ACC112 (cell line): ENCODE measurements around the gene MYMK.
A peak's percentile ranks its signal among the peaks of the same experiment; 100 is the strongest.
"Not testable (repeated sequence)": the region's sequence is repeated elsewhere in the genome, so short reads cannot be mapped to it uniquely, and the experiment has no call there.

Source experiments
- H2AFZ ChIP-seq: fragments of 200-600 bp; sonication (generic); one replicate; pipeline ENCODE4 v1.6.0; 2017; ENCODE audit warnings: antibody characterized with exemption, low read length; ENCODE audit not compliant: unreplicated experiment
- H3K27ac ChIP-seq: fragments of 200-600 bp; sonication (generic); 2 replicates; pipeline ENCODE4 v1.5.1; 2014; ENCODE audit warnings: low read depth, mild to moderate bottlenecking, antibody characterized with exemption, low read length, moderate library complexity
- H3K27me3 ChIP-seq: fragments of 200-600 bp; sonication (generic); 2 replicates; pipeline ENCODE4 v1.6.1; 2014; ENCODE audit warnings: mild to moderate bottlenecking, antibody characterized with exemption, low read length, moderate library complexity, mixed read lengths; ENCODE audit not compliant: insufficient read depth
- H3K36me3 ChIP-seq: fragments of 200-600 bp; sonication (generic); 2 replicates; pipeline ENCODE4 v1.6.1; 2016; ENCODE audit warnings: mild to moderate bottlenecking, antibody characterized with exemption, low read length, moderate library complexity, mixed read lengths; ENCODE audit not compliant: insufficient read depth
- H3K4me1 ChIP-seq: fragments of 200-600 bp; sonication (generic); one replicate; pipeline ENCODE4 v1.6.1; 2016; ENCODE audit warnings: low read length, mixed read lengths; ENCODE audit not compliant: insufficient read depth, unreplicated experiment, control insufficient read depth
- H3K4me3 ChIP-seq: fragments of 200-600 bp; sonication (generic); 2 replicates; pipeline ENCODE4 v1.5.1; 2014; ENCODE audit warnings: mild to moderate bottlenecking, low read depth, low read length
- H3K79me2 ChIP-seq: fragments of 200-600 bp; sonication (generic); one replicate; pipeline ENCODE4 v1.6.0; 2016; ENCODE audit warnings: low read length; ENCODE audit not compliant: control insufficient read depth, unreplicated experiment, insufficient read depth

Gene MYMK

DNA sequence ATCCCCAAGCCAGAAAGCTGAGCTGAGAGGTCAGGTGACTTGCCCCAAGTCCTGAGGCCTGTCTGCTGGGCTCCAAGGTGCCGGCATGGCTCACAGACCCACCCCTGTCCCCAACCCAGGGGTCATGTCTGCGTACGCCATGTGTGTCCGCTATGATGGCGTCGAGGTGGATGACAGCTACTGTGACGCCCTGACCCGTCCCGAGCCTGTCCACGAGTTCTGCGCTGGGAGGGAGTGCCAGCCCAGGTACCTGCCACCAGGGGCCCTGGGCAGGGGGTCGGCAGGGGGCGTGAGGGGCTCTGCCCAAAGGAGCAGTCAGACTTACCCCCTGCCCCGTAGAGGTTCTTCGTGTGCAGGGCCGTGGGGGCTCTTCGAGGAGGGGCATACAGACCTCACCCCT, 42.1 kb upstream of the MYMK start:
- no peaks in the 10 kb centered on the region for H3K36me3 ChIP-seq
- H2AFZ ChIP-seq, result no peak overlapping the region
- no peaks in the 10 kb centered on the region for H3K79me2 ChIP-seq
- H3K27me3 ChIP-seq, result peaks cover 12% of the 10 kb centered on the region
- no peak overlapping the region for H3K4me3 ChIP-seq
- no peak overlapping the region for H3K27ac ChIP-seq
- peaks cover 7% of the 10 kb centered on the region for H3K4me1 ChIP-seq

GRCh38 chr9:133566382-133566781, 41.6 kb upstream of the MYMK start:
- H3K4me3 ChIP-seq, result no peak overlapping the region

GRCh38 chr9:133564451-133565116, 39.8 kb upstream of the MYMK start:
- Histone ChIP-seq H3K36me3 (no peaks in the 10 kb centered on the region), H3K4me1 (peaks cover 7% of the 10 kb centered on the region), H3K27ac (no peak overlapping the region), H2AFZ (no peak overlapping the region), H3K79me2 (no peaks in the 10 kb centered on the region), H3K27me3 (peaks cover 12% of the 10 kb centered on the region), H3K4me3 (no peak overlapping the region)

More at GRCh38 chr9:133566382-133566781, 41.6 kb upstream of the MYMK start:
- peaks cover 12% of the 10 kb centered on the region for H3K27me3 ChIP-seq
- no peak overlapping the region for H3K27ac ChIP-seq
- no peaks in the 10 kb centered on the region for H3K79me2 ChIP-seq
- H2AFZ ChIP-seq, result no peak overlapping the region
- no peaks in the 10 kb centered on the region for H3K36me3 ChIP-seq
- H3K4me1 ChIP-seq, result peaks cover 7% of the 10 kb centered on the region

DNA sequence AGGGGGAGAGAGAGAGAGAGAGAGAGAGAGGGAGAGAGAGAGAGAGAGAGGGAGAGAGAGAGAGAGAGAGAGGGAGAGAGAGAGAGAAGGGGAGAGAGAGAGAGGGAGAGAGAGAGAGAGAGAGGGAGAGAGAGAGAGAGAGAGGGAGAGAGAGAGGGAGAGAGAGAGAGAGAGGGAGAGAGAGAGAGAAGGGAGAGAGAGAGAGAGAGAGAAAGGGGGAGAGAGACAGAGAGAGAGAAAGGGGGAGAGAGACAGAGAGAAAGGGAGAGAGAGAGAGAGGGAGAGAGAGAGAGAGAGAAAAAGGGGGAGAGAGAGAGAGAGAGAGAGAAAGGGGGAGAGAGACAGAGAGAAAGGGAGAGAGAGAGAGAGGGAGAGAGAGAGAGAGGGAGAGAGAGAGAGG, 39.1 kb upstream of the MYMK start:
- peaks cover 11% of the 10 kb centered on the region for H3K4me1 ChIP-seq
- H2AFZ ChIP-seq, H3K36me3 ChIP-seq, H3K27ac ChIP-seq, H3K4me3 ChIP-seq, H3K79me2 ChIP-seq: not testable (repeated sequence)
- peaks cover 12% of the 10 kb centered on the region for H3K27me3 ChIP-seq

- H2AFZ ChIP-seq, result no peak overlapping the region
- H3K79me2 ChIP-seq, result no peaks in the 10 kb centered on the region
- peaks cover 16% of the 10 kb centered on the region for H3K4me1 ChIP-seq
- no peak overlapping the region for H3K27ac ChIP-seq
- no peak overlapping the region for H3K4me3 ChIP-seq
- peaks cover 12% of the 10 kb centered on the region for H3K27me3 ChIP-seq
- no peaks in the 10 kb centered on the region for H3K36me3 ChIP-seq
Measured at GRCh38 chr9:133563291-133563796, 38.6 kb upstream of the MYMK start.

DNA sequence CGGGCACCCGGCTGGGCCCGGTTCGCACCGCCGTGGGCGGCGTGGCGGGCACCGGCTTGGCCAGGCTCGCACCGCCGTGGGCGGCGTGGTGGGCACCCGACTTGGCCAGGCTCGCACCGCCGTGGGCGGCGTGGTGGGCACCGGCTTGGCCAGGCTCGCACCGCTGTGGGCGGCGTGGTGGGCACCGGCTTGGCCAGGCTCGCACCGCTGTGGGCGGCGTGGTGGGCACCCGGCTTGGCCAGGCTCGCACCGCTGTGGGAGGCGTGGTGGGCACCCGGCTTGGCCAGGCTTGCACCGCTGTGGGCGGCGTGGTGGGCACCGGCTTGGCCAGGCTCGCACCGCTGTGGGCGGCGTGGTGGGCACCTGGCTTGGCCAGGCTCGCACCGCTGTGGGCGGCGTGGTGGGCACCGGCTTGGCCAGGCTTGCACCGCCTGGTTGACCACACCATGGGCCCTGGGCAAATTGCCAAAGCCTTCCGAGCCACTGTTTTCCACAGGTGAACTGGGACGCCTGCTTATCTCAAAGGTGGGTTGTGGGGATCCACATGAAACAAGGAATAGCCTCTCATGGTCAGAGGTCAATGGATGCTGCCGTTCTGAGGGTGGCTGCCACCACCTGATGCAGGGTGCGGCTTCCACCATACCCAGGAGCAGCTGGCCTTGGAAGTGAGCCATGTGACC, 38.0 kb upstream of the MYMK start:
- peaks cover 12% of the 10 kb centered on the region for H3K27me3 ChIP-seq
- no peaks in the 10 kb centered on the region for H3K36me3 ChIP-seq
- no peaks in the 10 kb centered on the region for H3K79me2 ChIP-seq
- H3K27ac ChIP-seq, result no peak overlapping the region
- H2AFZ ChIP-seq, result no peak overlapping the region
- no peak overlapping the region for H3K4me3 ChIP-seq
- H3K4me1 ChIP-seq, result peaks cover 22% of the 10 kb centered on the region

- H2AFZ ChIP-seq, result no peak overlapping the region
Measured at GRCh38 chr9:133561976-133562554, 37.3 kb upstream of the MYMK start.

DNA sequence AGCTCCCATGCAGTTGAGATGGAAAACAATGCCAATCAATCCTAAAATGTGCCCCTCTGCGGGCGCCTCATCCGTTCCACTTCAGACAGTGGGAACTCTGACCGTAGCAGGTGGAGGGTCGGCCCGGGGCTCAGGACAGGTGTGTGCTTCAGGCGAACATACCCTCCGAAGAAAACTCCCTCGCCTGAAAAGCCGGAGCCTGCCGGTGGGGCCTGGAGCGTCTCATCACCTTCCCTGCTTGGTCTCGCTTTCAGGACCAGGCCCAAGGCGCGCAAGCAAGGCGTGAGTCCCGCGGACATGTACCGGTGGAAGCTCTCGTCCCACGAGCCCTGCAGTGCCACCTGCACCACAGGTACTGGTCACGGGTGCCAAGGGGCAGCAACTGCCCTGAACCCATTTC, 36.2 kb upstream of the MYMK start:
- Histone ChIP-seq H3K27ac (no peak overlapping the region), H3K36me3 (no peaks in the 10 kb centered on the region), H3K4me3 (no peak overlapping the region), H3K27me3 (peaks cover 12% of the 10 kb centered on the region), H3K4me1 (peaks cover 23% of the 10 kb centered on the region), H2AFZ (no peak overlapping the region), H3K79me2 (no peaks in the 10 kb centered on the region)

More at GRCh38 chr9:133561976-133562554, 37.3 kb upstream of the MYMK start:
- Histone ChIP-seq H3K4me3 (no peak overlapping the region), H3K27ac (no peak overlapping the region), H3K27me3 (peaks cover 12% of the 10 kb centered on the region), H3K36me3 (no peaks in the 10 kb centered on the region), H3K79me2 (no peaks in the 10 kb centered on the region), H3K4me1 (peaks cover 23% of the 10 kb centered on the region)

GRCh38 chr9:133560311-133560710, 35.6 kb upstream of the MYMK start:
- peaks cover 23% of the 10 kb centered on the region for H3K4me1 ChIP-seq
- H3K27ac ChIP-seq, result no peak overlapping the region
- H3K4me3 ChIP-seq, result no peak overlapping the region
- no peak overlapping the region for H2AFZ ChIP-seq
- H3K79me2 ChIP-seq, result no peaks in the 10 kb centered on the region
- peaks cover 7% of the 10 kb centered on the region; the same call in 1 of the 2 replicates for H3K27me3 ChIP-seq
- H3K36me3 ChIP-seq, result no peaks in the 10 kb centered on the region

GRCh38 chr9:133558191-133559126, 33.7 kb upstream of the MYMK start:
- H3K36me3 ChIP-seq, result no peaks in the 10 kb centered on the region
- H3K27me3 ChIP-seq, result no peaks in the 10 kb centered on the region
- peaks cover 22% of the 10 kb centered on the region for H3K4me1 ChIP-seq
- peak overlapping the region; percentile 54 for H3K27ac ChIP-seq
- H3K79me2 ChIP-seq, result no peaks in the 10 kb centered on the region
- H2AFZ ChIP-seq, result peak overlapping the region; percentile 65
- H3K4me3 ChIP-seq, result 0 out of 2 replicates have a peak overlapping the region, but pooled peaks have one; percentile 9
